Measurements from ENCODE around the gene MATCAP1. TPM values are rescaled to one million over a fixed set of nuclear protein-coding genes. Genes with fewer than 3 reads are reported as not detected.

The MATCAP1 gene
- 19.1 and 33.4 TPM in 2 replicates for total RNA-seq (2014; rRNA removed; shearing (Covaris generic))

- in situ Hi-C loops (cut with HindIII; ENCODE audit: low sequenced_read_pairs) = no loop called here
- DNase-seq (ENCODE audit: low spot score) = peak; percentile 100
Observed at GRCh38 chr16:67183627-67184452, at the start of gene MATCAP1. MATCAP1 (minus strand) TSS chr16:67183963; CDS start chr16:67180610, 3,353 bp downstream.

GRCh38 chr16:67230809-67231660, 47.3 kb upstream of the MATCAP1 start:
- DNase-seq (ENCODE audit: low spot score) = no peak
- in situ Hi-C loops (cut with HindIII; ENCODE audit: low sequenced_read_pairs) = no loop called here

GRCh38 chr16:67229906-67230808, 46.4 kb upstream of the MATCAP1 start:
- no peak for DNase-seq (ENCODE audit: low spot score)
- in situ Hi-C loops (cut with HindIII; ENCODE audit: low sequenced_read_pairs) = no loop called here

GRCh38 chr16:67228905-67229304, 45.1 kb upstream of the MATCAP1 start:
- DNase-seq (ENCODE audit: low spot score) = no peak
- in situ Hi-C loops (cut with HindIII; ENCODE audit: low sequenced_read_pairs) = no loop called here

- in situ Hi-C loops (cut with HindIII; ENCODE audit: low sequenced_read_pairs) = no loop called here
- DNase-seq (ENCODE audit: low spot score) = no peak
Observed at GRCh38 chr16:67228034-67228785, 44.4 kb upstream of the MATCAP1 start.

- in situ Hi-C loops (cut with HindIII; ENCODE audit: low sequenced_read_pairs) = no loop called here
Observed at GRCh38 chr16:67227567-67227921, 43.8 kb upstream of the MATCAP1 start.

GRCh38 chr16:67226804-67227566, 43.2 kb upstream of the MATCAP1 start, which contains the start of gene TMEM208:
TMEM208 (plus strand) TSS chr16:67227130; CDS start chr16:67227219, 89 bp downstream.
- peak; percentile 98 for DNase-seq (ENCODE audit: low spot score)
- in situ Hi-C loops (cut with HindIII; ENCODE audit: low sequenced_read_pairs) = no loop called here

More at GRCh38 chr16:67227567-67227921, 43.8 kb upstream of the MATCAP1 start:
- no peak for DNase-seq (ENCODE audit: low spot score)

GRCh38 chr16:67226295-67226803, 42.6 kb upstream of the MATCAP1 start:
- in situ Hi-C loops (cut with HindIII; ENCODE audit: low sequenced_read_pairs) = no loop called here
- no peak for DNase-seq (ENCODE audit: low spot score)

- in situ Hi-C loops (cut with HindIII; ENCODE audit: low sequenced_read_pairs) = no loop called here
- DNase-seq (ENCODE audit: low spot score) = no peak
Observed at GRCh38 chr16:67223992-67224391, 40.2 kb upstream of the MATCAP1 start.

- in situ Hi-C loops (cut with HindIII; ENCODE audit: low sequenced_read_pairs) = no loop called here
- no peak for DNase-seq (ENCODE audit: low spot score)
Observed at GRCh38 chr16:67216612-67217490, 33.1 kb upstream of the MATCAP1 start.

- in situ Hi-C loops (cut with HindIII; ENCODE audit: low sequenced_read_pairs) = no loop called here
Observed at GRCh38 chr16:67215706-67216105, 31.9 kb upstream of the MATCAP1 start.

GRCh38 chr16:67213197-67214019, 29.6 kb upstream of the MATCAP1 start:
- in situ Hi-C loops (cut with HindIII; ENCODE audit: low sequenced_read_pairs) = no loop called here
- DNase-seq (ENCODE audit: low spot score) = no peak

More at GRCh38 chr16:67215706-67216105, 31.9 kb upstream of the MATCAP1 start:
- no peak for DNase-seq (ENCODE audit: low spot score)

- no peak for DNase-seq (ENCODE audit: low spot score)
- in situ Hi-C loops (cut with HindIII; ENCODE audit: low sequenced_read_pairs) = no loop called here
Observed at GRCh38 chr16:67212766-67213165, 29.0 kb upstream of the MATCAP1 start.

- no peak for DNase-seq (ENCODE audit: low spot score)
- in situ Hi-C loops (cut with HindIII; ENCODE audit: low sequenced_read_pairs) = no loop called here
Observed at GRCh38 chr16:67211674-67212073, 27.9 kb upstream of the MATCAP1 start.

GRCh38 chr16:67210069-67210937, 26.5 kb upstream of the MATCAP1 start:
- in situ Hi-C loops (cut with HindIII; ENCODE audit: low sequenced_read_pairs) = no loop called here
- DNase-seq (ENCODE audit: low spot score) = no peak

Measured in G401 (cell line).